ENCODE measurements around the gene TMEM59.
"Not testable (repeated sequence)": the region's sequence is repeated elsewhere in the genome, so short reads cannot be mapped to it uniquely, and the experiment has no call there.

The TMEM59 gene

GRCh38 chr1:54008876-54009275 lies 44.1 kb downstream of the TMEM59 start:
- no peak overlapping the region for H3K4me3 ChIP-seq (ENCODE audit: low read depth, low read length)
- TF ChIP-seq POLR2A (IDR thresholded peaks at IDR 0.05; ENCODE audit: extremely low read depth, insufficient read length): no peak
- no peak for TF ChIP-seq MAX (IDR thresholded peaks at IDR 0.05; ENCODE audit: low read depth, low read length)
- no peak for TF ChIP-seq MYC (IDR thresholded peaks at IDR 0.05; ENCODE audit: low read depth, low read length)
- no peak for TF ChIP-seq CTCF (IDR thresholded peaks at IDR 0.05; ENCODE audit: low read depth, low read length)
- no peak for DNase-seq (ENCODE audit: low read depth)

- TF ChIP-seq POLR2A (IDR thresholded peaks at IDR 0.05; ENCODE audit: extremely low read depth, insufficient read length): no peak
- no peak for TF ChIP-seq MYC (IDR thresholded peaks at IDR 0.05; ENCODE audit: low read depth, low read length)
- TF ChIP-seq CTCF (IDR thresholded peaks at IDR 0.05; ENCODE audit: low read depth, low read length): no peak
- no peak for TF ChIP-seq MAX (IDR thresholded peaks at IDR 0.05; ENCODE audit: low read depth, low read length)
- no peak for DNase-seq (ENCODE audit: low read depth)
- H3K4me3 ChIP-seq (ENCODE audit: low read depth, low read length): no peak overlapping the region
These were observed 45.4 kb downstream of the TMEM59 start for GRCh38 chr1:54007613-54008012.

- no peak for TF ChIP-seq CTCF (IDR thresholded peaks at IDR 0.05; ENCODE audit: low read depth, low read length)
- no peak for TF ChIP-seq MAX (IDR thresholded peaks at IDR 0.05; ENCODE audit: low read depth, low read length)
- TF ChIP-seq MYC (IDR thresholded peaks at IDR 0.05; ENCODE audit: low read depth, low read length): no peak
- no peak for TF ChIP-seq POLR2A (IDR thresholded peaks at IDR 0.05; ENCODE audit: extremely low read depth, insufficient read length)
- no peak for DNase-seq (ENCODE audit: low read depth)
- no peak overlapping the region for H3K4me3 ChIP-seq (ENCODE audit: low read depth, low read length)
These were observed 46.5 kb downstream of the TMEM59 start for GRCh38 chr1:54006508-54006907.

- TF ChIP-seq MAX (IDR thresholded peaks at IDR 0.05; ENCODE audit: low read depth, low read length) (no peak), CTCF (IDR thresholded peaks at IDR 0.05; ENCODE audit: low read depth, low read length) (no peak), MYC (IDR thresholded peaks at IDR 0.05; ENCODE audit: low read depth, low read length) (no peak), POLR2A (IDR thresholded peaks at IDR 0.05; ENCODE audit: extremely low read depth, insufficient read length) (no peak)
- H3K4me3 ChIP-seq (ENCODE audit: low read depth, low read length): no peak overlapping the region
- DNase-seq (ENCODE audit: low read depth): no peak
These were observed 48.4 kb downstream of the TMEM59 start for GRCh38 chr1:54004481-54005049.

GRCh38 chr1:54003750-54004480 lies 49.1 kb downstream of the TMEM59 start:
- not testable (repeated sequence) for DNase-seq (ENCODE audit: low read depth); H3K4me3 ChIP-seq (ENCODE audit: low read depth, low read length)

- no peak for TF ChIP-seq CTCF (IDR thresholded peaks at IDR 0.05; ENCODE audit: low read depth, low read length)
- no peak for DNase-seq (ENCODE audit: low read depth)
- no peak overlapping the region for H3K4me3 ChIP-seq (ENCODE audit: low read depth, low read length)
These were observed 49.8 kb downstream of the TMEM59 start for GRCh38 chr1:54003249-54003646.

Data from NB4 (cell line).